GM19239 (cell line): ENCODE measurements around the gene OPRD1.
"Not testable (repeated sequence)": the region's sequence is repeated elsewhere in the genome, so short reads cannot be mapped to it uniquely, and the experiment has no call there.

Experiments used
- DNase-seq: peaks from one replicate; pipeline ENCODE4 v3.0.0; 2011; ENCODE audit warnings: low spot score; ENCODE audit not compliant: insufficient read length
- FAIRE-seq: peaks from 2 replicates; lab custom pipeline; 2011; peaks lifted over from hg19 to GRCh38; lab: Jason Lieb, UNC

OPRD1 gene

DNA sequence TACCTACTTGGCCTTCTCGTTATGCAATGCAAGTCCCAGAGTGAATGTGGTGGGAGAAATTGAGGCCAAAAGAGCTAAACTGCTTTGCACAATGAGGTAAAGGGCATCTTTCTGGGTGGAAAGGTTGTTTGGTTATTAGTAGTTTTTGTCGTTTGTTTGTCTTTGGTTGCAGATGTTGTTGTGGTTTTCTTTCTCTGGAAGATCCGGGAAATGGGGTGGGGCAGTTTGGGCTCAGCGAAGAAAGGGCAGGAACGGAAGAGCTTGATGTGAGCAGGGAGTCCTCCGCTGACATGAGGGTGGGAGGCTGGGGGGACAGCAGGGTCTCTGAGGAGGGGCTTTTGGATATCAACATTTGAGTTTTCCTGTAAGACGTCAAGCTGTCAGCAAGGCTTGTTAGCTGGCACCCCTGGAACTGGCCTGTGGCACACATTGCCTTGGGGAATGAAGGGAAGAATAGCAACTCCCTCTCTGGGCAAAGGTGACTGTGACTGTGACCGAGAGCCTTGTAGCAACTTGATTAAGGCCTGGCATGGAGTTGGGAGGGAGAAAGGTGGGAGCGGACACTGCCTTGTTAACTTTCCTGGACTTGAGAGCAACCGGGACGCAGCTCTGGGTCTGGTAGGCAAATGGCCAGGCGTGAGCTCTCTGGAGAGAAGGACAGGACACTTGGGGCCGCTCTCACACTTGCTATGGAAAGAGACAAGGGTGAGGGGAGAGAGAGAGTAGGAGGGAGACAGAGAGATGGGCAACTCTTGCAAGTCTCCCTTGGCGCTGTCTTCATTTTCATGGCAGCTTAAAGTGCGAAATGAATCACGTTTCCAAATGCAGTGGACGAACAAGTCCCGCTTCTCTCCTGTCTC, 15.4 kb upstream of the OPRD1 start:
- FAIRE-seq (no peak), DNase-seq (no peak)

DNA sequence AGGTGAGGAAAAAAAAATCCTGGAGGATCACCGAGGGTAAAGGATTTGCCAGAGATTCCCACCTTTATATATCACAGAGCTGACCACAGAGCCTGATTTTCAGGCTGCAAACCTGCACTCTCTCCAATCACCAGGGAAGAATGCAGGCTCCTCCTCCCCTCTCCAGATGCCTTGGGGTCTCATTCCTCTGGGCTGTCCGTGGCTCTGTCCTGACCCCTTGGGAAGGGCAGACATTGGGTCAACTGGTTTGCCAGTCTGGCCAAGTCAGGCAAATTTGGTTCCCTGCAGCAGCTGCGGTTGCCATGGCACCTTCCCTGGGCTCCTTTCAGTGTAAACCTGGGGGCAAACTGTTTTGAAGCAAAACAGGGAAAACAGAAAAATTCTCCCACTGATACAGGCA, 11.6 kb upstream of the OPRD1 start:
- no peak for FAIRE-seq
- DNase-seq, result no peak

GRCh38 chr1:28801461-28801860, 10.5 kb upstream of the OPRD1 start:
- DNase-seq (no peak), FAIRE-seq (no peak)

GRCh38 chr1:28803051-28803450, 8.9 kb upstream of the OPRD1 start:
- FAIRE-seq, result no peak

DNA sequence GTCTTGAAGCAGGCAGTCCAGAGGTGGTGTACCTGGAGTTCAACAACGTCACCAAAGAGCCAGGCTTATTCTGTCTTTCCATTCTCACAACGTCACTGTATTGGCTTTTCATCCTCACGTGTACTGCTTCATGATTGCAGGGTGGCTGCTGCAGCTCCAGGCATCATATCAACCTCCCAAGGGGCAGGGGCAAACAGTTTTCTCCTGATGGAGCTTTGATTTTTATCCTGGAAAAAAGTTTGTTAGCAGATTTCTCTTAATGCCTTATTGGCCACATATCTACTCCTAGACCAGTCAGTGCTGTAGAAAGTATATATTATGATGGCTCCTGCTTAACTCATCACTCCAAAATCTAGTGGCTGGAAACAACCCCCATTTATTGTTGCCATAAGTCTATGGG, 8.3 kb upstream of the OPRD1 start:
- DNase-seq (no peak), FAIRE-seq (no peak)

More at GRCh38 chr1:28803051-28803450, 8.9 kb upstream of the OPRD1 start:
- DNase-seq, result no peak

- DNase-seq (no peak), FAIRE-seq (no peak)
Measured at GRCh38 chr1:28804071-28804470, 7.9 kb upstream of the OPRD1 start.

DNA sequence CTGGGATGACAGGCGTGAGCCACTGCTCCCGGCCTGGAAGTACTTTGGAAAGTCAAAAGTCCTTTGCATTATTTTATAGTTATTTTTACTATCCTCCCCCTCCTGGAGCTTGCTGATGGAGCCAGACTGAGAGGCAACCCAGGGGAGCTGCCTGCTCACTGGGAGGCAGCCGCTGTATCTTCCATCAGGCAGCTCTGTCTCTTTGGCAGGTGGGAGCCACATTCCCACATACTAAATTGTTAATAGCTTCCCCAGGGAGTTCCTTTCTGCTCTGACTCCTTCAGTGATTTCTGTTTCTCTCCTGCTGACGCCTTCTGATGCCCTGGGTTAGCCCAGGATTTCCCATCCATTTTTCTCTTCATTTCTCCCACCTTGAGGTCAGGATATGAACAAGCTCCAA, 4.9 kb upstream of the OPRD1 start:
- DNase-seq, result no peak
- FAIRE-seq, result no peak

DNA sequence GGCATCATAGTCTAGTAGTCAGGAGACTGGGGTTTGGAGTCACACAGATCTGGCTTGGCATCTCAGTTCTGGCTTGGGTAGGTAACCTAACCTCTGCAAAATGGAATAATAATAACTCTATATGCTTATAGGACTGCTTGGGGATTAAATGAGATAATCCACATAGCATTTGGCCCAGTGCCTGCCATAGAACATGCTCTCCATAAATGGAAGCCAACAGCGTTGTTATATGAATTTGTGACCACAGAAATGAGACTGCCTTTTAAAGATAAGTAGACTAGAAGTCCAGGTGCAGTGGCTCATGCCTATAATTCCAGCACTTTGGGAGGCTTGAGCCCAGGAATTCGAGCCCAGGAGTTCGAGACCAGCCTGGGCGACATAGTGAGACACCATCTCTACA, 4.0 kb upstream of the OPRD1 start:
- DNase-seq, result no peak
- no peak for FAIRE-seq

DNA sequence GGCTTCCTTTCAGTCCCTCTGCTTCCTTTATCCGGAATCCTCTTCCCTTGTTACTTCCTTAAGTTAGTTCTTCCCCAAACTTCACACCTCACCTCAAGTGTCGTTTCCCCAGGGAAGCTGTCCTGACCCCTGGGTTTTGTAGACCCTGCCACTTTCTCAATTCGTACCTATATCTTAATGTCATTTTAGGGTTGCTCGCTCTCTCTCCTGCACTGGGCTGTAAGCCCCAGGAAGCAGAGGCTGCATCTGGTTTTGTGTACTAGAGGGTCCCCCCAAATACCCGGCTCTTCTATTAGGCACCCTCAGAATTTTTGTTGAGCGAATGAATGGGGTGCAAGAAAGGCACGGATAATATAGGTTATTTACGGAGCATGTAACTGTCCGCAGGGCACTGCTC, 603 bp upstream of the OPRD1 start:
- DNase-seq (no peak), FAIRE-seq (no peak)

DNA sequence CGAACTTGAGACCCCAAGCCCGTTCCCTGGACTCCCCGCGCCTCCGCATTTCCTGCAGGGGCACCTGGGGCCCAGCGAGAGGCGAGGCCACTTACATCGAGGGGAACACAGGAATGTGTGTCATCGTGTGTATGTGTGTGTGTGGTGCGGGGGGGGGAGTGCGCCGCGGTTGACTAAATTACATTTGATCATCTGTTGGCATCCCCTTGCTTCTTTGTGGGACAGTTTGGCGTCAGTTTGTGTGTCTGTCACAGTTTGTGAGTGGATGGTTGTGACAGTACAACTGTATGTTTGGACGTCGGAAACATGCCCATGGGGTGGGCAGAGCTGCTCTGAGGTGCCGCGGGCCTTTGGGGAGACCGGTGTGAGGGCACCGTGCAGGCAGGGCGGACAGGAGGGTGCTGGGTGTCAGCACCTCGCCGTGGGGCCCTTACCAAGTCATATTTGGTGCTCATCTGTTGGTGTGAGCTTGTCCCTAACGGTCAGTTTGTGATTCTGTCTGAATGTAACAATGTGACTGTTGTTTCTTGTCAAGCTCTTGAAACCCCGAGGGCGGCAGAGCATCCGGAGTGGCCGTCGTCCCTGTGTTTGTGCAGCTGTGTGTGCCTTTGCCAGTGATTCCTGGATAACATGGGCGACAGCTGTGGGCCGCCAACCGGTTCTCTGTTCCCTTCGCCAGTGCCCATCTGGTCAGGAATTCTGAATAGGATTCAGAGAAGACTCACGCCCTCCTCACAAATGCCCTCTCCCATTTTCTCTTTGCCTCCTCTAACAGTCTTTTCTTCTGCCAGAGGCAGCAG, 899 bp downstream of the OPRD1 start:
- DNase-seq (no peak), FAIRE-seq (no peak)

GRCh38 chr1:28813931-28814465, 2.0 kb downstream of the OPRD1 start:
- FAIRE-seq (no peak), DNase-seq (no peak)

DNA sequence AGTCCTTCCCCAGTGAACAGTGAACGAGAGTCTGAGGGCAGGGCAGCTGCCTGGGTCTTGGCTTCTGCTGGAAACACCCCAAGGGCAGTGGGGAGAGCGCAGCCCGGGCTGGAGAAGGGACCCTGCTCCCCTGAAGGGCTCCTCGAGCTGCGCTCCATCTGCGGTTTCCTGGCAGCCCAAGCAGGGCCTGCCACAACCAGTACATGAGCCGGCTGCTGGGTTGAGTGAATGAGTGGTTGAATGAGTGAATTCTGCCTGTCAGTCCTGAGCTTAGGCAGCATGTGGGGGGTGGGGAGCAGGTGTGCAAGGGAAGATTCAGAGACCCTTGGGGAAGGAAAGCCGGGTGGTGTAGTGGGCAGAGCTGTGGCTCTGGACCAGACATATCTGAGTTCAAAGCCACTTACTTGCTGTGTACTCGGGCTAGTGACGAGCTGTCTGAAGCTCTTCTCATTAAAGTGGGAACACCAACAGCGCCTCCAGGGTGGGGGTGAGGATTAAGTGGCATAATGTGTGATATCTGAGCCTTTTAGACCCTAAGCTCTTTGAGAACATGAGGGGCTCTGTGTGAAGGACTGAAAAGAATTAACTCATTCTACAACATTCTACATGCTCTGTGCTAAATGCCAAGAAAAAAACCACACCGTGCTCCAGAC, 3.7 kb downstream of the OPRD1 start:
- DNase-seq (no peak), FAIRE-seq (no peak)

- FAIRE-seq, result no peak
- DNase-seq, result no peak
Measured at GRCh38 chr1:28817133-28817532, 5.2 kb downstream of the OPRD1 start.

DNA sequence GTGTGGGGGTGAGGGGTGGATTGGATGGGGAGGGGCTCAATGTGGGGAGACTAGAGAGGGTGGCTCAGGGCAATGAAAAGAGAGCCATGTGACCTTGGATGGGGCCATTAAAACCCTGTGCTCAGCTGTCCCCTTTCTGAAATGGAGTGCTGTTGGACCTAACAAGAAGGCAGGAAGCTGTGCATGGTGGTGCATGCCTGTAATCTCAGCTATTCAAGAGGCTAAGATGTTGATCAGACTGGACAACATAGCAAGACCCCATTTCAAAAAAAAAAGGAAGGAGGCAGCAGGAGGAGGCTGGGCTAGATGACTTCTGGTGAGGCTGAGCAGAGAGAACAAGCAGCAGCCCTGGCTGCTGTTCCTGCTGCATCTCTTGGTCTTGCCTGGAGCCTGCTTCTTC, 7.0 kb downstream of the OPRD1 start:
- no peak for DNase-seq
- FAIRE-seq, result no peak

DNA sequence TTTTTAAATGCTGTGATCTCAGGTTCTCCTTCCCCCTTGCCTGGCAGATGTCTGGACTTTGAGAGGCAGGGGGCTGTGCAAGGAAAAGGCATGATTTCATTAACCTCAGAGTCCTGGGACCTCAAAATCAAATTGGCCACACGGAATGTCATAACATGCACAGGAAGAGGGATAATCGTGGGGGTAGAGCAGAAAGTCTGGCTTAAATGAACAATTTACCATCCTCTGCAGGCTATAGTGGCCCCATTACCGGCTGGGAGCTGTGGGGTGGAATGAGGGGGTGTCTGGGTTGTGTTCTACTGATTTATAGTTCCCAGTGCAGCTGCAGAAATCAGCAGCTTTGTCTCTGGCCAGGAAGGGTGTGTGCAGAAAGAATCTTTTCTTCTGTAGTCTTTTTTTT, 10.8 kb downstream of the OPRD1 start:
- FAIRE-seq (no peak), DNase-seq (no peak)

- FAIRE-seq, DNase-seq: not testable (repeated sequence)
Measured at GRCh38 chr1:28824061-28824460, 12.1 kb downstream of the OPRD1 start.

DNA sequence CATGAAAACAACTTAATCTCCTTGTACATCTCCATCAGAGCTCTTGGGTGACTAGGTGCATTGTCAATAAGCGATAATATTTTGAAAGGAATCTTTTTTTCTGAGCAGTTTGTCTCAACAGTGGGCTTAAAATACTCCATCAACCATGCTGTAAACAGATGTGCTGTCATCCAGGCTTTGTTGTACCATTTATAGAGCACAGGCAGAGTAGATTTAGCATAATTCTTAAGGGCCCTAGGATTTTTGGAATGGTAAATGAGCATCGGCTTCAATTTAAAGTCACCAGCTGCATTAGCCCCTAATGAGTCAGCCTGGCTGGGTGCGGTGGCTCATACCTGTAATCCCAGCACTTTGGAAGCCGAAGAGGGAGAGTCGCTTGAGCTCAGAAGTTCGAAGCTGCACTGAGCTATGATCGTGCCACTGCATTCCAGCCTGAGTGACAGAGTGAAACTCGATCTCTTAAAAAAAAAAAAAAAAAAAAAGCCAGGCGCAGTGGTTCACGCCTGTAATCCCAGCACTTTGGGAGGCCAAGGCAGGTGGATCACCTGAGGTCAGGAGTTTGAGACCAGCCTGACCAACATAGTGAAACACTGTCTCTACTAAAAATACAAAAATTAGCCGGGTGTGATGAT, 16.4 kb downstream of the OPRD1 start:
- not testable (repeated sequence) for FAIRE-seq

GRCh38 chr1:28830814-28831213, 18.8 kb downstream of the OPRD1 start:
- DNase-seq, result no peak
- no peak for FAIRE-seq

More for the DNA sequence above, 16.4 kb downstream of the OPRD1 start:
- DNase-seq, result not testable (repeated sequence)

DNA sequence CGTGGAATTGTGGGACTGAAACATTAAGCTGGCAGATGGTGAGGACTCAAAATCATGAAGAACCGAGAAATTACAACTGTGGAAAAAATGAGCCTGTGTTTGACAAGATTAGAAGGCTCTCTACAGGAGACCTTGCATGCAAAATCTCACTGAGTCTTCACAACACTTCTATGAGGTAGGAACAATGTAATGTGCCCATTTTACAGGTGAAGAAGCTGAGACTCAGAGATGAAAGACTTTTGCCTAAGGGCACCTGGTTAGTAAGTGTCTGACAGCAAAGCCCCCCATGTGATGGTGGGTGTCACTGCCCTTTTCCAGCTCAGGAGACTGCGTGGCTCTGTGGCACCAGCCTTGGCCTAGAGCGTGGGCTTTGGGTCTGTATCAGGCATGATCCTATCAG, 21.0 kb downstream of the OPRD1 start:
- DNase-seq (no peak), FAIRE-seq (no peak)

DNA sequence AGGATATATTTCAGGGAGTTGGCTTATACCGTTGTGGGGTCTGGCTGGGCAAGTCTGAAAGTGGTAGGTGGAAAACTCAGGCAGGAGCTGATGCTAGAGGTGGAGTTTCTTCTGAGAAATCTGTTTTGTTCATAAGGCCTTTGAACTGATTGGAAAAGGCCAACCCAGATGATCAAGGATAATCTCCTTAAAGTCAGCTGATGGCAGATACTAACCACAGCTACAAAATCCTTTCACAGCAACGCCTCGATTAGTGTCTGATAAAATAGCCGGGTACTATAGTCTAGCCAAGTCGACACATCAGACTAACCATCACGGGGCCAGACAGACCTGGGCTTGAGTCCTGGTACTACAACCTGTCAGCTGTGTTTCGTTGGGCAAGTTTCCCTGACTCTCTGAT, 21.4 kb downstream of the OPRD1 start:
- FAIRE-seq (no peak), DNase-seq (no peak)
